ENCODE measurements around the gene SELENOS.
A peak's percentile ranks its signal among the peaks of the same experiment; 100 is the strongest.

DNA sequence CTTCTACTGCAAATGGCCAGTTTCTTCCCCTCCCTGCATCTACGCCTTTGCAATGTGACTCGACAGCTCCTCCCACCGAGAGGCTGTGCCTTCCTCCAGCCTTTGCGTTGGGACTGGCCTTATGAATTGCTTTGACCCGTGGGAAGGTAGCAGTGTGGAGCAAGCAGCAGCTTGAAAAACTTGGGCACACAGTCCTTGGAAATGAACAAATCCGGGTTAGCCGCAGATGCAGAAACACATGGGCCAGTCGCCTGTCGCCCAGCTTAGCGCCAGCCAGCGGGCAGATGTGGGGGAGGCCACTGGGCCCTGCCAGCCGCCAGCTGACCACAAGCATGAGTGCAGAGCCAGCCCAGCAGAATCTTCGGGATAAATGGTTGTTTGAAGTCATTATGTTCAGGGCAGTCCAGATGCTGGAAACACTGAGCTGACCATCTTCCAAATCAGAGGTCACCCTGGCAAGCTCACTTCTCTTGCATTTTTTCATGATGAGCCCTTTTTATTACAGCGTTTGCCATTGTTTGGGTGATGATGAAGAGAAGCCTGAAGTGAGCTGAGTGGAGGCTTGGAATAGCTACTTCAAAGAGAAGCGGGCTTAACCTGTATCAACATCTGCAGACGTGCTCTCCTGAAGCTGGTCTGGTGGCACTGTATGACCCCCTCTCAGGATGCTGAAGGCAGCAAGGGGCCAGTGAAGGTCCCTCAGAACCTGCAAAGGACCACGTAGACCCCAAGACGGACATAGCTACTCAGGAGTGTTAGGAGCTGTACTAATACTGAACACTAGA, 9.8 kb downstream of the SELENOS start:
- TF ChIP-seq POLR2A (IDR thresholded peaks at IDR 0.05) (peak in 1 of 2 donors; percentile 8), CTCF (IDR thresholded peaks at IDR 0.05) (no peak)
